ENCODE measurements around the gene UIMC1. TPM values are rescaled to one million over a fixed set of nuclear protein-coding genes. Genes with fewer than 3 reads are reported as not detected.

UIMC1 gene
- total and polyA plus RNA-seq, 2 of the 4 experiments (the other 2 are of a cell fraction) = 19.5 to 27.6 TPM

- H3K9me3 ChIP-seq (ENCODE audit: control insufficient read depth, insufficient read depth, low read length) = no peaks in the 10 kb centered on the region
- no peak overlapping the region for H3K18ac ChIP-seq (ENCODE audit: low read depth, low read length)
- peaks cover 6% of the 10 kb centered on the region; the same call in 1 of the 2 replicates for H3K4me1 ChIP-seq (ENCODE audit: control insufficient read depth, insufficient read depth, low read length)
- 65 to 100% methylated on average over 2 to 4 of the region's 6 CpGs for WGBS, 2 experiments (ENCODE audit: extremely low coverage in 2 of 2, insufficient read length in 1 of 2)
- no peak overlapping the region for H3K27ac ChIP-seq (ENCODE audit: insufficient read depth, low read length)
- H2BK15ac ChIP-seq (ENCODE audit: low read depth, low read length) = no peak overlapping the region
- H3K27me3 ChIP-seq (ENCODE audit: control insufficient read depth, insufficient read depth, low read length) = no peaks in the 10 kb centered on the region
- H2AK9ac ChIP-seq (replicated peaks; ENCODE audit: low read depth, low read length, poor library complexity) = no peak overlapping the region
- no peak overlapping the region for H3K56ac ChIP-seq (ENCODE audit: extremely low read depth, insufficient read depth, low read length)
- H3K14ac ChIP-seq (replicated peaks; ENCODE audit: low read depth, low read length) = no peak overlapping the region
- dilution Hi-C loops (cut with HindIII; ENCODE audit: low sequenced_read_pairs, unreplicated experiment) = no loop called here
- H3K79me1 ChIP-seq (ENCODE audit: low read depth in 1 of 2, low read length in 2 of 2) = peaks cover 21 to 37% of the 10 kb centered on the region in 2 experiments
- H3K36me3 ChIP-seq (ENCODE audit: control insufficient read depth, insufficient read depth, low read length) = peaks cover 3% of the 10 kb centered on the region; the same call in 1 of the 2 replicates
- ATAC-seq (ENCODE audit: low read depth) (no peak), DNase-seq (no peak)
- peaks cover 3% of the 10 kb centered on the region; the same call in 1 of the 2 replicates for H3K9me1 ChIP-seq (ENCODE audit: insufficient read depth, low read length)
- in situ Hi-C loops (cut with MboI; ENCODE audit: low sequenced_read_pairs) = no loop called here
- ChIA-PET POLR2A (ENCODE audit: unreplicated experiment) (no interaction called here), CTCF (no interaction called here)
- no peak for TF ChIP-seq POLR2A (IDR thresholded peaks at IDR 0.05; ENCODE audit: low read depth, low read length)
- TF ChIP-seq CEBPB (IDR thresholded peaks at IDR 0.05; ENCODE audit: low read depth, low read length) = peak; percentile 85
- H4K91ac ChIP-seq (ENCODE audit: insufficient read depth, low read depth, low read length) = no peak overlapping the region
- no peak overlapping the region for H2AFZ ChIP-seq (replicated peaks; ENCODE audit: low read length, poor library complexity)
- H2BK5ac ChIP-seq (ENCODE audit: low read depth, low read length, poor library complexity, severe bottlenecking) = no peak overlapping the region
- no peak overlapping the region for H4K5ac ChIP-seq (ENCODE audit: low read depth, low read length)
- H3K4me2 ChIP-seq (ENCODE audit: low read depth, low read length) = no peak overlapping the region
- H2AK5ac ChIP-seq (ENCODE audit: low read depth, low read length) = no peak overlapping the region
- H3K4ac ChIP-seq (ENCODE audit: low read depth, low read length) = no peak overlapping the region
- no peak overlapping the region for H3K4me3 ChIP-seq (ENCODE audit: insufficient read depth, low read depth, low read length)
- no TSS peak for BruUV-seq (replicated peaks)
- peaks cover 10% of the 10 kb centered on the region for H4K20me1 ChIP-seq (ENCODE audit: insufficient read depth, low read length)
- H3K23ac ChIP-seq (ENCODE audit: low read depth, low read length) = no peak overlapping the region
- intact Hi-C loops (cut with micrococcal nuclease) = no loop called here
- H3K9ac ChIP-seq (ENCODE audit: low read depth, low read length) = no peak overlapping the region
- no peak overlapping the region for H4K8ac ChIP-seq (ENCODE audit: low read depth in 2 of 2, low read length in 2 of 2)
- H2BK120ac ChIP-seq (ENCODE audit: low read depth, low read length) = no peak overlapping the region
- H2BK20ac ChIP-seq (ENCODE audit: low read depth, low read length) = no peak overlapping the region
Measured at GRCh38 chr5:176918613-176919012, 88.0 kb downstream of the UIMC1 start.

Data from IMR-90 (cell line).